CD4-positive, alpha-beta T cell (primary cell): Measurements from ENCODE around the gene ARHGEF11. TPM values are rescaled to one million over a fixed set of nuclear protein-coding genes. Genes with fewer than 3 reads are reported as not detected.

Source experiments
- ATAC-seq: fragments of 200-7000 bp; cut with Tn5 transposase; one replicate; pipeline ENCODE4 v1.10.0; 2022; ENCODE audit warnings: mild to moderate bottlenecking; ENCODE audit not compliant: poor library complexity
- CTCF ChIA-PET: fragments of 350-600 bp; sonication (Branson Sonifier 250); formaldehyde crosslinking; loops from one replicate; lab custom pipeline; 2021; ENCODE audit warnings: antibody characterized with exemption, inconsistent platforms; lab: Charles Lee
- POLR2A ChIA-PET: fragments of 350-600 bp; sonication (Branson Sonifier 250); formaldehyde crosslinking; loops from one replicate; lab custom pipeline; 2021; ENCODE audit warnings: antibody characterized with exemption, inconsistent platforms; lab: Charles Lee
- DNase-seq, 14 experiments: peaks; one replicate each; pipeline ENCODE4 v3.0.0-alpha.2; 2013 to 2020; ENCODE audit warnings: mixed read lengths in 2 of 14
- H3K27ac ChIP-seq, 2 donors: one replicate each; pipeline versions ENCODE4 v1.5.1 to v1.7.0; 2013; ENCODE audit warnings: low read length in 2 of 2, low read depth in 1 of 2, mild to moderate bottlenecking in 1 of 2
- H3K27me3 ChIP-seq, 2 experiments: 1 replicate in 1 of 2; 2 replicates in 1 of 2; pipeline versions ENCODE4 v1.6.1 to v1.7.0; 2013; ENCODE audit warnings: low read length in 2 of 2, control low read depth in 1 of 2, mild to moderate bottlenecking in 1 of 2, moderate library complexity in 1 of 2; ENCODE audit not compliant: insufficient read depth in 2 of 2, control insufficient read depth in 1 of 2
- H3K36me3 ChIP-seq: one replicate; pipeline ENCODE4 v1.6.1; 2013; ENCODE audit warnings: low read length, control low read depth; ENCODE audit not compliant: insufficient read depth
- H3K4me1 ChIP-seq: one replicate; pipeline ENCODE4 v1.6.1; 2013; ENCODE audit warnings: low read length, control low read depth; ENCODE audit not compliant: insufficient read depth
- H3K4me3 ChIP-seq: one replicate; pipeline ENCODE4 v1.5.1; 2013; ENCODE audit warnings: mild to moderate bottlenecking, low read length, moderate library complexity
- H3K9me3 ChIP-seq, 2 experiments: 1 replicate in 1 of 2; 2 replicates in 1 of 2; pipeline versions ENCODE4 v1.6.1 to v1.7.0; 2013; ENCODE audit warnings: low read length in 2 of 2, mild to moderate bottlenecking in 2 of 2, control low read depth in 1 of 2, moderate library complexity in 1 of 2; ENCODE audit not compliant: control insufficient read depth in 1 of 2, insufficient read depth in 1 of 2
- H3K27ac Mint-ChIP-seq: one replicate; pipeline ENCODE4 v1.8.0; 2020; ENCODE audit warnings: mixed read lengths
- H3K27me3 Mint-ChIP-seq: one replicate; pipeline ENCODE4 v1.8.0; 2021; ENCODE audit warnings: mixed read lengths
- H3K36me3 Mint-ChIP-seq: one replicate; pipeline ENCODE4 v1.8.0; 2021; ENCODE audit warnings: low read depth, mixed read lengths
- H3K4me1 Mint-ChIP-seq: one replicate; pipeline ENCODE4 v1.8.0; 2021; ENCODE audit warnings: low read depth, mixed read lengths
- H3K4me3 Mint-ChIP-seq: one replicate; pipeline ENCODE4 v1.8.0; 2020; ENCODE audit warnings: mild to moderate bottlenecking, mixed read lengths
- H3K9me3 Mint-ChIP-seq: one replicate; pipeline ENCODE4 v1.8.0; 2020; ENCODE audit warnings: mixed read lengths
- intact Hi-C, 2 experiments: fragments of 100-400 bp; cut with DNase I in 1 of 2; cut with micrococcal nuclease in 1 of 2; formaldehyde crosslinking; loops; one replicate each; pipeline versions ENCODE4 v1.15.1 to v1.9.0; 2023 to 2025; cut with DNase I, micrococcal nuclease
- total RNA-seq, 174 experiments: library from RNA in 2 of 174; stranded (reverse) in 2 of 174; gene quantifications; one replicate each; pipeline ENCODE4 v1.2.3 and lab custom pipeline; 2021 to 2026
- TF ChIP-seq, protein P1 (sequence below): fragments of 200-600 bp; IDR thresholded peaks from one replicate; pipeline ENCODE4 v1.8.0; 2022; ENCODE audit warnings: antibody characterized with exemption, mild to moderate bottlenecking

The ARHGEF11 gene
- total RNA-seq, 2 experiments from 2014 or later = 13.7 to 13.9 TPM

DNA sequence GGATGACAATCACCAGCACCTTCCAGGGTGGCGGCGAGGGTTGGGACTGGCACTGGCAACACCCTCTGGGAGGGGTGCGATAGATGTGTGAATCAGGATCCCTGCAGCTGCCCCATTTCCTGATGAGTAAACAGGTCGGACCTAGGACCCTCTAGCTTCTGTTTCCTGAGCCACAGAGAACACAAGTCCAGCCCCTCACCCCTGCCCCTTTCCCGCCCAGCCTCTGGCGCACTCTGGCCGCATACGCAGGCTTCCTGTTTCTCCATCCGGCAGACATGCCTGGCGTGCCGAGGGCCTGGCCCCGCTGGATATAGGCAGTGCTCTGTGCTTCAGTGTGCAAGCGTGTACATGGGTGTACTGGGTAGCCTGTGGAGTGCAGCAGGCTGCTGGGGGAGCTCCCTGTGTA lies 147.4 kb downstream of the ARHGEF11 start:
- TF ChIP-seq, protein P1, sequence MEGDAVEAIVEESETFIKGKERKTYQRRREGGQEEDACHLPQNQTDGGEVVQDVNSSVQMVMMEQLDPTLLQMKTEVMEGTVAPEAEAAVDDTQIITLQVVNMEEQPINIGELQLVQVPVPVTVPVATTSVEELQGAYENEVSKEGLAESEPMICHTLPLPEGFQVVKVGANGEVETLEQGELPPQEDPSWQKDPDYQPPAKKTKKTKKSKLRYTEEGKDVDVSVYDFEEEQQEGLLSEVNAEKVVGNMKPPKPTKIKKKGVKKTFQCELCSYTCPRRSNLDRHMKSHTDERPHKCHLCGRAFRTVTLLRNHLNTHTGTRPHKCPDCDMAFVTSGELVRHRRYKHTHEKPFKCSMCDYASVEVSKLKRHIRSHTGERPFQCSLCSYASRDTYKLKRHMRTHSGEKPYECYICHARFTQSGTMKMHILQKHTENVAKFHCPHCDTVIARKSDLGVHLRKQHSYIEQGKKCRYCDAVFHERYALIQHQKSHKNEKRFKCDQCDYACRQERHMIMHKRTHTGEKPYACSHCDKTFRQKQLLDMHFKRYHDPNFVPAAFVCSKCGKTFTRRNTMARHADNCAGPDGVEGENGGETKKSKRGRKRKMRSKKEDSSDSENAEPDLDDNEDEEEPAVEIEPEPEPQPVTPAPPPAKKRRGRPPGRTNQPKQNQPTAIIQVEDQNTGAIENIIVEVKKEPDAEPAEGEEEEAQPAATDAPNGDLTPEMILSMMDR = no peak
- peaks cover 0 to 7% of the 10 kb centered on the region in 2 experiments for H3K9me3 ChIP-seq
- peaks cover 53% of the 10 kb centered on the region for H3K27me3 Mint-ChIP-seq
- POLR2A ChIA-PET = no interaction called here
- no peak overlapping the region for H3K27ac Mint-ChIP-seq
- peaks cover 11 to 25% of the 10 kb centered on the region in 2 experiments for H3K27me3 ChIP-seq
- no peaks in the 10 kb centered on the region for H3K36me3 ChIP-seq
- peaks cover 8% of the 10 kb centered on the region for H3K4me1 Mint-ChIP-seq
- DNase-seq (no peak), ATAC-seq (no peak)
- H3K27ac ChIP-seq = no peak overlapping the region
- no peaks in the 10 kb centered on the region for H3K36me3 Mint-ChIP-seq
- intact Hi-C loops = no loop called here
- no peak overlapping the region for H3K4me3 Mint-ChIP-seq
- H3K4me3 ChIP-seq = no peak overlapping the region
- H3K4me1 ChIP-seq = peaks cover 12% of the 10 kb centered on the region
- CTCF ChIA-PET = interaction anchor here (2.1 kb wide), 1 partner anchor 12 kb away, joined by 6 read pairs; no protein-coding TSS in a partner anchor
- H3K9me3 Mint-ChIP-seq = no peaks in the 10 kb centered on the region

DNA sequence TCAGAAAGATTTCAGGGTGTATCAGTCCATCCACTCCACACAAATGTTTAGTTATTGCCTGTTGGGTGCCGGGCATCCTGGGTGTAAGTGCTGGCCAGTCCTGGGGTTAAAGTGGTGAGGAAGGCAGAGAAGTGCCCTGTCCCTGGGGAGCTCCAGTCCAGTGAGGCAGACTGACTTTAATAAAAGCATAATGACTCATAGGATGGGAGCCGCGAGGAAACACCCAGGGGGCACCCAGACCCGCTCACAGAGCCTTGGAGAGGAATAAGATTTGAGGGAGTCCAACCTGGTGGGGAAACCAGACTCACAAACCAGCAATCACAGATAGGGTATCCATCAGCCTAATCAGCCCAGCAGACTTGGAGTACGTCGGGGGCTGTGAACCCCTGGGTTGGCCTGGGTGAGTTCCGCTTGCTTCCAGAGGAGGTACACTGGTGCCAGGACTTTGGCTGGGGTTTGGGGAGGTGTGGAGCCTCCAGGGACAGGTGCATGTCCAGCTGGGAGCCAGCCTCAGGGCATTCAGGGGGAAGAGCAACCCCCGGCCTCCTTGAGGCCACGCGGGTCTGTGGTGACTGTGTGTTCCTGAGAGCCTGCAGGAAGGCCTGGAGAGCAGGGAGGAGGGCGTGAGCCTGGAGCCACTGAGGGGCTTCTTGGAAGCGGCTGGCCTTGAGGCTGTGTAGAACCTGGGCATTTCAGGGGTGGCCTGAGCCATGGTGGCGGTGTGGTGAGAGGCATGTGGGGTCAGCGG lies 148.3 kb downstream of the ARHGEF11 start:
- H3K27me3 ChIP-seq = peaks cover 15 to 32% of the 10 kb centered on the region in 2 experiments
- H3K9me3 Mint-ChIP-seq = no peaks in the 10 kb centered on the region
- H3K4me3 Mint-ChIP-seq = no peak overlapping the region
- CTCF ChIA-PET = no interaction called here
- no peak overlapping the region for H3K27ac Mint-ChIP-seq
- POLR2A ChIA-PET = no interaction called here
- ATAC-seq = no peak
- peaks cover 13% of the 10 kb centered on the region for H3K4me1 Mint-ChIP-seq
- peaks cover 0 to 13% of the 10 kb centered on the region in 2 experiments for H3K9me3 ChIP-seq
- H3K4me1 ChIP-seq = peaks cover 21% of the 10 kb centered on the region
- intact Hi-C loops = no loop called here
- H3K27me3 Mint-ChIP-seq = peaks cover 60% of the 10 kb centered on the region
- TF ChIP-seq, protein P1 = no peak
- no peak overlapping the region for H3K27ac ChIP-seq
- H3K36me3 ChIP-seq = no peaks in the 10 kb centered on the region
- no peak for DNase-seq
- no peak overlapping the region for H3K4me3 ChIP-seq
- no peaks in the 10 kb centered on the region for H3K36me3 Mint-ChIP-seq

GRCh38 chr1:156896490-156897033 lies 149.0 kb downstream of the ARHGEF11 start:
- H3K27ac ChIP-seq = no peak overlapping the region
- peaks cover 17 to 35% of the 10 kb centered on the region in 2 experiments for H3K27me3 ChIP-seq
- Mint-ChIP-seq H3K9me3 (no peaks in the 10 kb centered on the region), H3K36me3 (no peaks in the 10 kb centered on the region), H3K27ac (no peak overlapping the region), H3K4me1 (peaks cover 19% of the 10 kb centered on the region), H3K27me3 (peaks cover 66% of the 10 kb centered on the region), H3K4me3 (no peak overlapping the region)
- ATAC-seq (no peak), DNase-seq (no peak)
- peaks cover 0 to 13% of the 10 kb centered on the region in 2 experiments for H3K9me3 ChIP-seq
- H3K36me3 ChIP-seq = no peaks in the 10 kb centered on the region
- intact Hi-C loops = no loop called here
- TF ChIP-seq, protein P1 = no peak
- ChIA-PET CTCF (no interaction called here), POLR2A (no interaction called here)
- H3K4me1 ChIP-seq = peaks cover 28% of the 10 kb centered on the region
- no peak overlapping the region for H3K4me3 ChIP-seq
